ENCODE measurements around the gene DNAJC1. TPM values are rescaled to one million over a fixed set of nuclear protein-coding genes. Genes with fewer than 3 reads are reported as not detected.

DNAJC1 gene
- 21.7 to 33.2 TPM (median 29.2 TPM) in 5 replicates for total RNA-seq (2022; extraction: Qiagen RNA extraction; ENCODE audit: low read depth)

GRCh38 chr10:22003177-22003963 is at the start of gene DNAJC1:
Gene DNAJC1, minus strand, starts transcription at chr10:22003730. Its CDS starts 296 bp downstream, at chr10:22003434.

Other genes starting within 250 kb of the DNAJC1 start
- gene EBLN1, start 214.3 kb upstream of the DNAJC1 start, total RNA-seq (2022; extraction: Qiagen RNA extraction; ENCODE audit: low read depth) = 0.19 TPM in 1 of 5 replicates, not detected in the others